NCI-H1930 (cell line): ENCODE results near the gene KCTD5.
"Not testable (repeated sequence)": the region's sequence is repeated elsewhere in the genome, so short reads cannot be mapped to it uniquely, and the experiment has no call there.

Source experiments
- DNase-seq, 2 experiments: peaks; one replicate each; lab custom pipeline; 2025; lab: John Stamatoyannopoulos, UW

KCTD5 gene

GRCh38 chr16:2673066-2673999 lies 9.0 kb upstream of the KCTD5 start:
- peak; percentile 94 to 96 for DNase-seq

DNA sequence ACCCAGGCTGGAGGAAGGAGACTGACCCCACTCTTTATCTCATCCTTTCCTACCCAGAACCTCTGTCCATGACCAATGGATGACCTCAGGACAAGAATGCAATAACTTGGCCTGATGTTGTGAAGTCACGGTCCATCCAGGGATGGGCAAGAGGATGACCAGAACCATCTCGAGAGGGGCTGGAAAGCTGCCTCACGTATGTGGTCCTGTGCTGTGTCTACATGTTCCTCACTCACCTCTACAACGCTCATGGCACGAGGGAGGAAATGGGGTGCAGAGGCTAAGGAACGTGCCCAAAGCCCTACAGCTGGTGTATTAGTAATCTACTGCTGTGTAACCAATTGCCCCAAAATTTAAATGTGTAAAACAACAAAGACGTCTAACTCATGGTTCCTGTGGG lies 7.3 kb upstream of the KCTD5 start:
- no peak for DNase-seq

DNA sequence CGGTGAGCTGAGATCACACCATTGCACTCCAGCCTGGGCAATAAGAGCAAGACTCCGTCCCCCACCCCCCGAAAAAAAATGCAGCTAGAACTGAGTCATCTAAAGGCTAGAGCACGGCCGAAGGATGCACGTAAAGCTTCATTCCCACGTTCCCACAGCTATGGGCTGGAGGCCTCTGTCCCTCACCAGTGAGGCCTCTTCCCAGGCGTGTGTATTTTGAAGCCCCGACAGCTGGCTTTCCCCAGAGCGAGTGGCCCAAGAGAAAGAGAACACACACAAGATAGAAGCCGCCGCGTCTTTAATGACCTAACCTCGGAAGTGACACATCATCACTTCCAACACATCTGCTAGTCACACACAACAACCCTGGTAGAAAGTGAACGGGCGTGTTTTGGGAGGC lies 6.6 kb upstream of the KCTD5 start:
- no peak for DNase-seq

- not testable (repeated sequence) for DNase-seq
Measured at GRCh38 chr16:2676937-2677336, 5.4 kb upstream of the KCTD5 start.

DNA sequence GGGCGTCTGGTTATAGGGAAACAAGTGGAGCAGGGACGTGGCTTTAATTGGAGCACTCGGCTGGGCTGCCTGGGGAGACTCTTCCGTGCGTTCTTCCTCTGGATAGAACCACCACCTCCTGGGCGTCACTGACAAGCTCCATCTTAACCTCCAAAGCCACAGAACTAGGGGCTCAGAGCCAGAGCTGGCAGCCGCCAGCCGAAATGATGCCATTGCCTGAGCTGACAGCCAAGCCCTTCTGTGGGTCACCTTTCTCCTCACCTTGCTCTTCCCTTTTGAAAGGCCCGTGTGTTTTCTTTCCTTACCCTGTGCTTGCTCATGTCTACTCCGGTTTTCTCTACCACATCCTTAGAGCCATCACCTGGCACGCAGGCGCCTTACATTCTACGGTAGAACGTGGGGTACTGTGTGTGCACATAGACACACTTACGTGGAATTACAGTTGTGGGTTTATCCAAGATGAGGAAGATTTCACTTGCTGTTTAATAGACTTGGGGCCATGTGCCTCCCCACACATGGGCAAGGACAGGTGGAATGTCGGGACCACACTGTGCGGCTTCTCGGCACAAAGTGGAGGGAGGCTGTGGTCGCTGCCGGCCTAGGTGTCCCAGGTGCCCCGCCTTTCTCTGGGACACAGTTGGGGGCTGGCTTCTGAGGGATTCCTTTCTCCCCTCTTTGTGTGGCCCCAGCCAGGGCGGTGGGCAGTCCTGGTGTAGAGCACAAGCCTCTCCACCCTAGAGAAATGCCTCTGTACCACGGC lies 3.9 kb upstream of the KCTD5 start:
- not testable (repeated sequence) for DNase-seq

- not testable (repeated sequence) for DNase-seq
Measured at GRCh38 chr16:2679902-2680301, 2.4 kb upstream of the KCTD5 start.

DNA sequence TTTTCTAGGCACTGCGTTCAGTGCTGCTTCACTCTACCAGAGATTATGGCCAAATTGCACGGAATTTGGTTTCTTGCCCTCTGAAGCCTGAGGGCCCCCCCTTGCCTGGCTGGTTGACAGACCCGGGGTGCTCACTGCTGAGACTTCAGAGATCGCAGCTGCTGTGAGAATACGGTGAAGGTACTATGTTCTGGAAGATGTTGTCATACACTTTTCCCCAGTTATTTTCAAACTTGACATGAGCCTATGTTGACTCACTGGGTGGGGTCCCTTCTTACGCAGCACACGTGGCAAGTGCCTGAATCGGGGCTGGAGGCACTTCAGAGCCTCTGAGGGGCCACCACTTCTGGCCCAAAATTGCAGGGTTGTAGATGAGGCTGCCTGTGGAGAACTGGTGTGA lies 2.0 kb upstream of the KCTD5 start:
- not testable (repeated sequence) for DNase-seq

- DNase-seq: not testable (repeated sequence)
Measured at GRCh38 chr16:2683041-2683440, 718 bp downstream of the KCTD5 start.

DNA sequence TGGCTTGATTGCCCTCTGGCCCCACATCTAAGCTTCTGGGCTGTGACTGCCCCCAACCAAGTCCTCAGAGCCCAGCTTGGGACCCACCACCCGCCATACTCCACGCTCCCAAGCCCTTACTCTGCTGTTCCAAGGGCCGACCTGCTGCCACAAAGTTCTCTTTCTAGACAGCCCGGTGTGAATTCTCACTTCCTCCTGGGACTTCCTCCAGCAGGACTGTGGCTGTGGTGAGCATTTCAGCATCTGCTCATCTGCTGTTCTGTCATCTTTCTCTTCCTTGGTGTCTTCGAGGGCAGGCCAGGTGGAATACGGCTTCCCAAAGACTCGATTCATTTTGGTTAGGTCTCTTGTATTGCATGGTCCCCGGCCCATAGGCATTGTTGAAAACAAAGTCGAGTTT lies 3.8 kb downstream of the KCTD5 start:
- DNase-seq: not testable (repeated sequence)

- DNase-seq: no peak
Measured at GRCh38 chr16:2686912-2687507, 4.7 kb downstream of the KCTD5 start.

DNA sequence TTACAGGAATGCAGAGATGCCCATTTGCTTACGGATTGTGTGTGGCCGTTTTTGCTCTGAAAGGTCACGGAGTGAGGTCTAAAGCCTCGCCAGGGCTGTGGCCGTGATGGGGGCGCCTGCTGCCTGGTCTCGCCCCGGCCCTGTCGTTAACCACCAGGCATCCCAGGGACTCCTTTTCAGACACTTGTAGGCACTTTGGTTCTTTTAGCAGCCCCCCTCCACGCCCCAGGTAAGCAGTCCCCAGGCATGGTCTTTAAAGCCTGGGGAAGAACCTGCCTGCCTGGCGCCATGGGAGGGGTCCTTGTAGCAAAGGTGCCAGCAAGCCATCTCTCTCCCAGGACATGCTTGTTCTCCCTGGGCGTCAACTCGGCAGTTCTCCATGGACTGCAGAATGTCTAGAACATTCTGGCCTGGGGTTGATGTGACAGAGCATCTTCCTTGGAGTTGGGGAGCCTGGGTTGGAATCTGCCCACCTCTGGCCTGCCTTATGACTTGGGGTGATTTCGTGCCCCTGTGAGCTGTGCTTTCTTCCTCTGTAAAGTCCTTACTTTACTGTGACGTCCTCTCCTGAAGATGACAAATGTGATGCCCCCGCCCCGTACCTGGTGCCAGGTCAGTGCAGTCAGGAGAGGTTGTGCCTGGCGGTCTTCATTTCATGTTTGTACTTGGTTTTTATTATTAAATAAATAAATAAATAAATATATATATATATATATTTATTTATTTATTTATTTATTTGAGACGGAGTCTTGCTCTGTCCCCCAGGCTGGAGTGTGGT lies 5.4 kb downstream of the KCTD5 start:
- DNase-seq: no peak

GRCh38 chr16:2689422-2689821 lies 7.1 kb downstream of the KCTD5 start:
- not testable (repeated sequence) for DNase-seq

- DNase-seq: no peak
Measured at GRCh38 chr16:2689968-2690801, 7.9 kb downstream of the KCTD5 start.

GRCh38 chr16:2690852-2691251 lies 8.5 kb downstream of the KCTD5 start:
- DNase-seq: no peak

- no peak for DNase-seq
Measured at GRCh38 chr16:2691491-2692248, 9.3 kb downstream of the KCTD5 start.

GRCh38 chr16:2692251-2692947 lies 10.1 kb downstream of the KCTD5 start:
- DNase-seq: no peak

- DNase-seq: no peak
Measured at GRCh38 chr16:2692948-2693651, 10.8 kb downstream of the KCTD5 start.

- DNase-seq: not testable (repeated sequence)
Measured at GRCh38 chr16:2696601-2697250, 14.4 kb downstream of the KCTD5 start.
